ENCODE measurements around the gene DDX19B.
"Not testable (repeated sequence)": the region's sequence is repeated elsewhere in the genome, so short reads cannot be mapped to it uniquely, and the experiment has no call there.

The DDX19B gene

DNA sequence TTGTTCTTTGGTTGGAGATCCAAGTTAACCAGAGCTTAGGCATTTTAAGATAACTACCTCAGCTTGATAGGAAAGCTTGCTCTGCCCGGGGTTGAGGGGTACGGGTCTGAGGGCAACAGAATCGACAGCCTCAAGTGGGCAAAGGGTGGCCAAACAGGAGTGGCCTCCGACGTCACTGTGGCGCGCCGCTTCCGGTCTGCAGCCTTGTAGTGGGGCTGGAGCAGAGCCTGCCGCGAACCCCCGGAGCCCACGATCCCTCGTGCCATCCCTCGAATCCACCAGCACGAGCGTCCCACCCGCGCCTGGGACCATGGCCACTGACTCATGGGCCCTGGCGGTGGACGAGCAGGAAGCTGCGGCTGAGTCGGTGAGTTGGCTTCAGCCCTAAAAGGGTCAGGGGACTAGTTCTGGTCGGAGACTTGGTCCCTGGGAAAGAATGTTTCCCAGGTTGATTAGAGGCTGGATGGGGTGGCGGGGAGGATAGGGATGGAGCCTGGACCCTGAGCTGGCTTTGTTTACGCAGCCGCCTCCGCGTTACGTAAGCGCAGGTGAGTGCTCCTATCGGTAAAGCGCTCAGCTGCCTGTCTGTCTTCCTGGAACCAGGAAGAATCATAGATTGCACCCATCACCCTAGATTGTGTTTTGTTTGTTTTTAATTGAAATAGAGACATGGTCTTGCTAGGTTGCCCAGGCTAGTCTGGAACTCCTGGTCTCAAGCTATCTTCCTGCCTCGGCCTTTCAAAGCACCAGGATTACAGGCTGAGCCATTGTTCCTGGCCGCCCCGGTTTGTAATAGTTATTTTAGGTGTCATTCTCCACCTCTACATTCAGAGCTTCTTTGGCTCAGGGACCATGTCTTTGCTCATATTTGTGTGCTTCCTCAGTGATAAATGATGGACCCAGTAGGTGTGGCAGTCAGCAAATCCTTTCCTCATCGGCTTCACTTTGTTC lies at the start of gene DDX19B:
DDX19B (plus strand) TSS at position 199 of the 951 bp plus-strand sequence; CDS start at position 311, 112 bp downstream.
- peak; percentile 76 for DNase-seq

DNA sequence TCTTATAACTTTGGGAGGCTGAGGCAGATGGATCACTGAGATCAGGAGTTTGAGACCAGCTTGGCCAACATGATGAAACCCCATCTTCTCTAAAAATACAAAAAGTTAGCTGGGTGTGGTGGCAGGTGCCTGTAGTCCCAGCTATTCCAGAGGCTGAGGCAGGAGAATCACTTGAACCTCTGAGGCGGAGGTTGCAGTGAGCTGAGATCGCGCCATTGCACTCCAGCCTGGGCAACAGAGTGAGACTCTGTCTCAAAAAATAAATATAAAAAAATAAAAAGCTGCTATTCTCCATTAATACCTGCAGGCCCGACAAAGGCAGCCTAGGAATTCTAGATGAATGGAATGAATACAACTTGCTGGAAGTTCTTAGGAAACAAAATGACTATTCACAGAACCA lies 49.3 kb upstream of the DDX19B start:
- not testable (repeated sequence) for DNase-seq

DNA sequence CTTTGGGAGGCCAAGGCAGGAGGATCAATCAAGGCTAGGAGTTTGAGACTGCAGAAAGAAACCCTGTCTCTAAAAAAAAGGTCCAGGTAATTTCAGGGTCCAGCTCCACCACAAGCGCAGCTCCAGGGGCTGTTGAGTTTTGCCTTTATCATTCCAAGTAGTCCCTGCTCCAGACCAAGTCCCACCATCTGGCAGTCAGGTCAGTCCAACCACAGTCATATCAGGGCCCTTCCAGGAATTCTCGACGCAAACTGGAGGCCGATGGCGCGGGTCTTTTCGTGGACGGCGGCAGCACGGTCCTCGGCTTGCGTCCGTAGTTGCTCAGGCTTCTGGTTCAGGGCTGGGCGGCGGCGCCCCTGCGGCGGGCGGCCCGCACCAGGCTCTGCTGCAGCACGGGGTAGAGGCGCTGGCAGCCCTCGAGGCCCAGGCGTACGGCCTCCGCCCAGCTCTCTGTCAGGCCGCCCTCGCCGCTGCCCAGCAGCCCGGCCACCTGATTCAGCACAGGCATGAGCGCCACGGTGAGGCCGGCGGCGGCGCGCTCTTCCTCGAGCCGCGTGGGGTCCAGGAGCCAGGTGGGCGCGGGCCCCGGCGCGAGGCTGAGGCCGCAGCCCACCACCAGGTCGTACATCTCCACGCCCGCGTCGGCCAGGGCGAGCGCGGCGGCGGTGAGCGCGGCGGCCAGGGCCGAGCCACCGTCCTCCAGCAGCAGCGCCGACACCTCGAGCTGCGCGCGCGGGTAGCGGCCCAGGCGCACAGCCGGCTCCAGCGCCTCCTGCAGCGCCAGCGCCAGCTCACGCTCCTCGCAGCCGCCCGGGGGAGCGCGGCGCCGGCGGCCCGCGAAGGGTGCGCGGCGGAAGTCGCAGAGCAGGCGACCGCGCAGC lies 48.0 kb upstream of the DDX19B start:
- peak; percentile 55 for DNase-seq

DNA sequence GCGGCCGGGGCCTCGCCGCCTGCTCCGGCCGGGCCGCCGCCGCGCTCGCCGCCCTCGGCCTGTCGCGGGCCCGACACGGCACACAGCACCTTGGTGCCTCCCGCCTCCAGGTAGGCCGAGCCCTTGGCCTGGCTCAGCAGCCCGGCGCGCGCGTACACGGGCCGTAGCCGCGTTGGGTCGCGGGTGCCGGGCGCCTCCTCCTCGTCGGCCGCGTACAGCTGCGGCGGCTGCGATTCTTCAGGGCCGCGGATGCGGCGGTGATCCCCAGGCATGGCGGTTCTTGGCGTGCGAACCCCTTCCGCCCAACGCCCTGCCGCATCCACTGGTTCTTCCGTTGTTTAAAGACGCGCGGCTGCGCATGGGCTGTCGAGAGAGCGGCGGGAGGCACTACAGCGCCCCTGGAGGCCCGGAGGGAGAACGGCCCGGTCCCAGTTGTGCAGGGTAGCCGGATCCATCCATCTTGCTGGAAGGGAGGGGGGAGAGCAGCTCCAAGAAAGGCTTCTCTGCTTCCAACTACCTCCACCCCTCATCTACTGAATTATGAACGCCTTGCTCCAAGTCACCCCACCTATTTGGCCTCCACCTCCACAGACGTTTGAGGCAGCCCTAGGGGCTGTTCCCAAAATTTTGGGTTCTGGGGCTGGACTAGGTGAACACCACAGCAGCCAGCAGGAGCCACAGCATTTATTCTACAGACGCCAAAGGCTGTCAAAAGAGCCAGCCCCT lies 47.2 kb upstream of the DDX19B start, which contains the start of gene EXOSC6:
EXOSC6 (minus strand) TSS at position 312 of the 726 bp plus-strand sequence; CDS start at position 272, 40 bp downstream.
- DNase-seq = peak; percentile 97

DNA sequence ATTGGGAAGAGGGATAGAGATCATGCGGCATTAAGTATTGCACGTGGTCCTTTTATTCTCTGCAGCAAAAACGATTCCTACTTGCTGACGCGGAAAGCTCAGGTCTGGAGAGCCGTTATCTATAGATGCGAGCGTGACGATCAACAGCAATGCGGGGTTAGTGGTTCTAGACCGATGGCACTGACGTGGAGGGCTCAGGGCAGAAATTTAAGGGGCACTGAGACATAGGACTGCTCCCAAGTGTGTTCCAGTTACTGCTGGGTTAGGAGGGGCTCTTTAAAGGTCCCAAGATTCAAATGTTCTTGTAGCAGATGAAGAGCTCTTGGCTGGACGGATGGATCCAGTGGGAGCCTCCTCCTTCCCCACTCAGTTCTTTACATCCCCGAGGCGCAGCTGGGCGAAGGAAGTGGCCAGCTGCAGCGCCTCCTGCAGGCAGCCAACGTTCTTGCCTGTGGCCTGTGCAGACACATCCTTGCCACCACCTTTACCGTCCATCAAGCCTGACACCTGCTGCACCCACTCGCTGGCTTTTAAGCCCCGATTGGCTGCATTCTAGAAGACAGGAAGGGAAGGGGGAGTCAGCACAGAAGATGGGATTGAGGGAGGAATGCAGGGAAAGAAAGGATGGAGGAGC lies 46.5 kb upstream of the DDX19B start:
- DNase-seq = peak; percentile 23

DNA sequence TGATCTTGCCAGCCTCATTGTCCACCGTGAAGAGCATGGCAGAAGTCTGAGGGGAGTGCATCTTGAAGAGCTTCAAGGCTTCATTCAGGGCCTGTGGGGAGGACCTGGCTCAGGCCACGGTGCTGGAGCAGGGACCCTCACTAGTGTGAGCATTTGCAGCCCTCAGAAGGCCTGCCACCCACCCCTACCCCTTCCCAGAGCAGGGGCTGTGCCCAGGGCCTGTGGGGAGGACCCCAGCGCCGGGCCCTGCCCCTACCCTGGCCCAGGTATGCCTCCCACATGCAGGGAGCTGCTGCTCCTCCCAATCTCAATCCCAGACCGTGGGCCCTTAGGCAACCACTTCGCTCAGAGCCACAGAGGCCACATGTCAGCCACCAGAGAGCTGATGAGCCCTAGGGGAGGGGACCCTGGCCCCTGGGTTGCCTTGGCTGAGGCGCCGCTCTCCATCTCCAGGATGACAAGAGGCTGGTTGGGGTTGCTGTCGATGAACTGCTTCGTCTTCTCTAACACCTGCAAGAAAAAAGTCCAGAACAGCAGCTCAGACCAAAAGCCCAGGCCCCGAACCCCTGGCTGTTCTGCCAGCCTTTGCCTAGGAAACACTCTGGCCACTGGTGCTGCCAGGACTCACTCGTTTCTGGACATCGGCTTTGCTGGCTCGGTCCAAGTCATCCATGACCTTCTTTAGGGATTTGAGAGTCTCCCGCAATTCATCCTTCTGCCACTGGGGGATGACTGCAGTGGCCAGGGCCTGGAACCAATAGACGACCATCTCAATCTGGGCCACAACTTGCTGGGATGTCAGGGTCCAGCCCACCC lies 45.5 kb upstream of the DDX19B start:
- DNase-seq = peak; percentile 49

DNA sequence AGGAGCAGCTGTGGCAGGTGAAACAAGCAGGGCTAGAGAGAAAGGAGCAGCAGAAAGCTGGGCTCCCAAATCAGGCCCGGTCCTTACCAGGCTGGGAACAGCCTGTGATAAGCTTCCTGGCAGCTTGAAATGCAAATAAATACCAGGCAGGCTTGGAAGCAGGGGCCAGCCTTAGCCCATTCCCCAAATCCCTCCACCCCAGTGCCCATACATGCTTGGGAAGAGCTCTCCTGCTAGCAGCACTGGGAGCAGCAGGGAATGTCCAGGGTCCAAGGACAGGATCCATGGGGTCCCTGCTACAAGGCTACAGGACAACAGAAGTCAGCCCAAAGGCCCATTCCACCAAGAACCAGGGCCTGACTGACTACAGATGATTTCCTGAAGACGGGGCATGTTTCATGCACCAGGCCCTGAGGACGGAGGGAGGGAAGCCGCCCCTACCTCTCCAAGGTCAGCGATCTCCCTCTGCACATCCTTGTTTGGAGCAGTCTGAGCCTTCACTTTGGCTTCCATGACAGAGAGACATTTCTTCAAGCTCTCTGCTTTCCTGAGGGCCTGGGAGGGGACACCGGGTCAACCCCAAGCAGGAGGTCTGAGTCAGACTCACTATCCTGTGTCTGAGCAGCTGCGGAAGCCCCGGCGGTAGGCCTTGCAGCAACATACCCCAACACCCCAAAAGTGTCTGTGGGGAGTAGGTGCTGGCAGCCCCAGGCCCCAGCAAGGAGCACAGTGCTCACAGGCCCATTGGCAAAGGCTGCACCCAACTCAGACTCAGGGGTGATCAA lies 44.6 kb upstream of the DDX19B start:
- no peak for DNase-seq

DNA sequence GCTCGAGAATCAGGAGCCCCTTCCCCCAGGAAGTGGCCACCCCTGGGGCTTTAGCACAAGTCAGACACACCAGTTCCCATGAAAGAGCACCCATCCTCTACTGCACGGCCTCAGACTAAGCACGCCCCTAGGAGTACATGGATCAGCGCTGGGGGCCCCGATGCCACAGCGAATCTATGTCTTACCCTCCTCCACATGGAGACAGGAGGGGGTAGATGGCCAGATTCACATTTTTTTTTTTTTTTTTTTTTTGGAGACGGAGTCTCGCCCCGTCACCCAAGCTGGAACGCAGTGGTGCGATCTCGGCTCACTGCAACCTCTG lies 44.1 kb upstream of the DDX19B start:
- no peak for DNase-seq

DNA sequence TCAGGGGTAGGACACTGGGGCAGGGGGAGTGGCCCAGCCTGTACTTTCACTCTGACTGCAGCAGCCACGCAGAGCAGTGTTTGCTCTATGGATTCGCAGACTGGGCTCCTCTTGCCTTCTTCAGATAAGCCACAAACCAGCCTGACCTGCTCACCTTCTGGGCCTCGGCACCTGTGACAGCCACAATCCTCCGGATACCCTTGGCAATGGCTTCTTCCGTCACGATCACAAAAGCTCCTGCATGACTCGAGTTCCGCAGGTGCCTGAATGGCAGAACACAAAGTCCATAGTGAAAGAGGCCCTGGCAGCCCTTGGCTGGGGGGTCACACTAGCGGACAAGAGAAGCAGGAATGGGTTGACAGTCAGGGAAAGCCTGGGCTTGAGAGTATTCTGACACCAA lies 43.4 kb upstream of the DDX19B start:
- no peak for DNase-seq

DNA sequence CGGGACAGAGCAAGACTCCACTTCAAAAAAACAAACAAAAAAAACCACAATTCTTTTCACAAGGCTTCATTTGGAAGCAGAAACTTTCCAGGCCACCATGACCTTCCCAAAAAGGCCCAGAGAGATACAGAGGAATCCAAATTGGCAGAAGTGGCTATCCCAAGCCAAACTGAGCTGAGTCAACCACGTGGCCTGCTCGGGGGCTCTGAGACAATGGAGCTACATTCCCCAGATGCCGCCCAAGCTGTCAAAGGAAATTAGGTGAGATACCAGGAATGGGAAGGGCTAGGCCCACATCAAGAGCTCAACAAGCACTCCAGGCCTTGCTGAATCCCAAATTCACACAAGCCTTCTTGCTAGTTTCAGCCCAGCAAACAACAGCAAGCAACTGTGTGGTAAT lies 41.6 kb upstream of the DDX19B start:
- no peak for DNase-seq

DNA sequence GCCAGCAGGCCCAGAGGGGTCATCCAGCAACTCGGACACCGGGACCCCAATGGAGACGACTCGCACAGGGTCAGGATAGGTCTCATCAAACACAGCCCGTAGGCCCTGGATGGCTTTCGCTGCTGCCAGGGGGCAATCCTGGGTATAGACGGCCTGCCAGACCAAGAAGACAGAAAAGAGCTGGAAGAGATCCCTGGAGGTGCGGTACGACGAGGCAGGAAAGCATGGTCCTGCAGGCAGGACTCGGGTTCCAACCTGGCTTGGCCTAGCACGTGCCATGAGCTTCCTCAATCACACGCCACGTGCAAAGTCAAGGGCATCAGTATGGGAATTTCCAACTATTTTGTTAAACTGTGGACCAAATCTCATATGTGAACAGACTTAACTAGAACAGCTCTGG lies 40.9 kb upstream of the DDX19B start:
- DNase-seq = no peak

DNA sequence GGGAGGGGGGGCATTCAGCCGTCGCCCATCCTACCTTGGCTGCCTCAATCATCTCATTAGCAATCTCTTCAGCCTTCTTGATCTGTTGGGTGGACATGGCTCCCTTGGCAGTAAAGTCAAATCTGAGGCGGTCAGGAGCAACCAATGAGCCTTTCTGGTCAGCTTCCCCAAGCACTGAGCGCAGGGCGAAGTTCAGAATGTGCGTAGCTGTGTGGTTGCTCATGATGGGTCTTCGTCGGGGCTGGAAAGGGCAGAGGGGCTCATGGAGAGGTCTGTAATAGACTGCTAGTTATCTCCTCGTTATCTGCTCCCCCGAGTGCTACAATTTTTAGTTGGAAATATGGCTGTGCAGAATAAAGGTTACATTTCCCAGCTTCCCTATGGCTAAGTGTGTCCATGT lies 40.0 kb upstream of the DDX19B start:
- DNase-seq = no peak

DNA sequence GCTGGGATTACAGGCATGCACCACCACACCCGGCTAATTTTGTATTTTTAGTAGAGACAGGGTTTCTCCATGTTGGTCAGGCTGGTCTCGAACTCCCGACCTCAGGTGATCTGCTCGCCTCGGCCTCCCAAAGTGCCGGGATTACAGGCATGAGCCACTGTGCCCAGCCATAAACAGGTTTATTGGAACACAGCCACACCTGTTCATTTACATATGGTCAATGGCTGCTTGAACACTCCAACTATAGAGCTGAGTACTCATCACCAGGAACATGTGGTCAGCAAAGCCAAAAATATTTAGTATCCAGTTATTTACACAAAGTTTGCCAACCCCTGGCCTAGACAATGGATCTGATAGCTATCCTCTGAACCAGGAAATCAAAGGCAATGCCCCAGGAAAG lies 39.1 kb upstream of the DDX19B start:
- DNase-seq = not testable (repeated sequence)

DNA sequence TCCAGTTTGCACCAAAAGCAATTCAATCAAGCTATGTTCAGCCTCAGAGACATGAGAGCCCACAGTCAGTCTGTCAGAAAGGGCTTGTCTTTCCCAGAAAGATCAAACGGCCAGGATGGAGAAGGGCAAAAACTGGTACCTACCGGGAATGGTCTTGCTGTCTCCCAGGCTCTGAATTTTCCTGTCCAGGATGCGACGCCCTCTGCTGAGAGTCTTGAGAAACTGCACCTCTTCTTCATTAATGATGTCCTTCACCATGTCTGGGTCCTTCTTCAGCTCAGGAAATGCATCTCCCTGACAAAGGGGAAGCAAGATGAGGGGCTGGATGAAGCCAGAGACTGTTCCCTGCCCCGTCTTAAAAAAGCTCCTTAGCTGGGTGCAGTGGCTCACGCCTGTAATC lies 31.5 kb upstream of the DDX19B start:
- peak; percentile 56 for DNase-seq

DNA sequence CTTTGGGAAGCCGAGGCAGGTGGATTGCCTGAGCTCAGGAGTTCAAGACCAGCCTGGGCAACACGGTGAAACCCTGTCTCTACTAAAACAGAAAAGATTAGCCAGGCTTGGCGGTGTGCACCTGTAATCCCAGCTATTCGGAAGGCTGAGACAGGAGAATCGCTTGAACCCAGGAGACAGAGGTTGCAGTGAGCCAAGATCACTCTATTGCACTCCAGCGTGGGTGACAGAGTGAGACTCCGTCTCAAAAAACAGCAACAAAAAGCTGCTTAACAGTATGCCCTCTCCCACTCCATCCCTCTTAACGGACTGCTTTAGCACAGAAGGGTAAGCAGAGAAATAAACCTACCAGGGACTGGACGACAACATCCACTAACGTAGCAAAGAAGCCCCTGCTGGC lies 31.1 kb upstream of the DDX19B start:
- DNase-seq = not testable (repeated sequence)

DNA sequence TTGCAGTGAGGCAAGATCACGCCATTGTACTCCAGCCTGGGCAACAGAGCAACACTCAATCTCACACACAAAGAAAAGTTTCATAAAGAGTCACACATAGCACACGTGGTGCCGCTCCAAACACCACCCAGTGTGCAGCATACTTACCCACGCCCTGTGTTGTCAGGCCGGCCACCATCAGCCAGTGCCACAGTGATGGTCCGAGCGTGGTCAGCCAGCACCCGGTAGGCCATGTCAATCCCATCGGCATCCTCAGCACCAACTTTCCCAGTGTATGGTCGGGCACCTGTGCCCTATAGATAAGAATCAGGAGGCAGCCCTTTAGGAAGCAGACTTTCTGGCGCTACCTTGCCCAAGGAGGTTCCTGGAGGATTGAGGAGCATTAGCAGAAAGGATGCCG lies 29.5 kb upstream of the DDX19B start:
- DNase-seq = no peak

DNA sequence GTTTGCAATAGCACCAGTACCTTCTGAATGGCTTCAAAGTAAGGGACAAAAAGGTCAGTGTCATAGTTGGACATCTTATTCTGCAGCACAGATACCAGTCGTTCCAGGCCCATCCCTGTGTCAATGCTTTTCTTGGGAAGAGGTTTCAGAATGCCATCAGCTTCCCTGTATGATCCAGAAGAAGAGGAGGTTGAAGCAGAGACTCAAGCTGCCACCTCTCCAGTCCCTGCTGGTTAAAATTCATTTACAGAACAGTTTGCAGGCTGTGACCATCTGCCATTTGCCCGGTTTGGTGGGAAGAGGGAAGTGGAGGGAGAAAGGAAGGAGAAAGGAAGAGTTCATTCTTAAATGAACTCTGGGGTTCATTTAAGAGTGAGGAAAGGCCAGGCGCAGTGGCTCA lies 28.8 kb upstream of the DDX19B start:
- no peak for DNase-seq

DNA sequence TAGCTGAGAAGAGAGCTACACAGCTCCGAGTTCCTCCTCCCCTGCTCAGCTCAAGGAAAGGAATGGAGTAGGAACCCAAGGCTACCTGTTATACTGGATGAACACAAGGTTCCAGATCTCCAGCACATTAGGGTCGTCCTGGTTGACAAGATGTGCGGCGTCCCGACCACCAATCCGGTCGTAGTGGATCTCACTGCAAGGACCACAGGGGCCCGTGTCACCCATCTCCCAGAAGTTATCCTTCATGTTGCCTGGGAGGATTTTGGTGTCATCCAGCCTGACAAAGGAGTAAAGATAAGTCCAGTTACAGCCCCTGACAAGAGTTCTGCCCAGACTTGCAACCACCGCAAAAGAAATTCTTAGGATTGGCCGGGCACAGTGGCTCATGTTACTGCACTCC lies 27.3 kb upstream of the DDX19B start:
- DNase-seq = no peak

DNA sequence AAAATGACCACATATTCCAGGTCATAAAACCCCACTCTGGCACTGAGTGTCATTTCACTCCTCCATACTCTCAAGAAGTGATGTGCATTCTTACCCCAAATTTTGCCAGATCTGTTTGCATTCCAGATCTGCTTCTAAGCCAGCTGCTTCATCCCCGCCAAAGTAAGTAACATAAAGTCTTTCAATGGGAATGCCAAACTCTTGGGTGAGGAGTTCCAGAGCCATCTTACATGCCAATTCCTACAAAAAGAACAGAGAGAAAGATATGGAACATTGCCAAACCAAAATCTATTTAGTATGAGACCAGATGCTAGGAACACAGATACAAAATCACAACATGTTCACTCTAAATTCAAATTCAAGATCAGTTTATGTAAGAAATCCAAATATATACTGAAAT lies 22.6 kb upstream of the DDX19B start:
- DNase-seq = no peak

DNA sequence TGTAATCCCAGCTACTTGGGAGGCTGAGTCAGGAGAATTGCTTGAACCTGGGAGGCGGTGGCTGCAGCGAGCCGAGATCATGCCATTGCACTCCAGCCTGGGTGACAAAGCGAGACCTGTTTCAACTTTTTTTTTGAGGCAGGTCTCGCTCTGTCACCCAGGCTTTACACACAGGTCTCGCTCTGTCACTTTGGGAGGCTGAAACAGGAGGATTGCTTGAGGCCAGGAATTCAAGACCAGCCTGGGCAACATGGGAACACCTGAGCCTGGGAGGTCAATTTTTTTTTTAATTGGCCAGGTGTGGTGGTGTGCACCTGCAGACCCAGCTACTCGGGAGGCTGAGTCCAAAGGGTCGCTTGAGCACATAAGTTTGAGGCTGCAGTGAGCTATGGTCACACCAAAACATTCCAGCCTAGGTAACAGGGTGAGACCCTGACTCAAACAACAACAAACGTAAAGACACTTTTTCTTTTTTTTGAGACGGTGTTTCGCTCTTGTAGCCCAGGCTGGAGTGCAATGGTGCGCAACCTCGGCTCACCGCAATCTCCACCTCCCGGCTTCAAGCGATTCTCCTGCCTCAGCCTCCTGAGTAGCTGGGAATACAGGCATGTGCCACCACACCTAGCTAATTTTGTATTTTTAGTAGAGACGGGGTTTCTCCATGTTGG lies 11.5 kb upstream of the DDX19B start:
- not testable (repeated sequence) for DNase-seq

Measured in suppressor macrophage treated with lipopolysaccharide for 4 hours (primary cell).